Esophagus muscularis mucosa (tissue), 4 donors: ENCODE results near the gene MSX1. TPM values are rescaled to one million over a fixed set of nuclear protein-coding genes. Genes with fewer than 3 reads are reported as not detected.
"Not testable (repeated sequence)": the region's sequence is repeated elsewhere in the genome, so short reads cannot be mapped to it uniquely, and the experiment has no call there.

Source experiments
- DNase-seq: peaks from one replicate; pipeline ENCODE4 v3.0.0-alpha.2; 2017; ENCODE audit errors: extremely low spot score
- H3K27ac ChIP-seq, 4 donors: fragments of 200-600 bp; sonication (generic); replicated peaks in 1 of 4; 1 replicate in 3 of 4; 2 replicates in 1 of 4; pipeline ENCODE4 v1.5.1; 2016 to 2019; ENCODE audit warnings: mild to moderate bottlenecking in 1 of 4
- H3K27me3 ChIP-seq, 4 donors: fragments of 200-600 bp; sonication (generic); one replicate each; pipeline versions ENCODE4 v1.5.1 to v1.6.0; 2016 to 2019
- H3K36me3 ChIP-seq, 4 donors: fragments of 200-600 bp; sonication (generic); one replicate each; pipeline ENCODE4 v1.5.1; 2016 to 2019
- H3K4me1 ChIP-seq, 4 donors: fragments of 200-600 bp; sonication (generic); one replicate each; pipeline ENCODE4 v1.5.1; 2016 to 2019
- H3K4me3 ChIP-seq, 4 donors: fragments of 200-600 bp; sonication (generic); 1 replicate in 2 of 4; 2 replicates in 2 of 4; pipeline ENCODE4 v1.5.1; 2016 to 2019; ENCODE audit warnings: mild to moderate bottlenecking in 4 of 4, moderate library complexity in 1 of 4
- H3K9me3 ChIP-seq, 4 donors: fragments of 200-600 bp; sonication (generic); 1 replicate in 3 of 4; 2 replicates in 1 of 4; pipeline ENCODE4 v1.5.1; 2016 to 2019
- EP300 ChIP-seq: sonication (generic); formaldehyde crosslinking; IDR thresholded peaks from one replicate; pipeline ENCODE4 v1.6.1; 2017; ENCODE audit warnings: antibody characterized with exemption
- POLR2A ChIP-seq: fragments of 450-650 bp; IDR thresholded peaks from one replicate; pipeline ENCODE4 v1.6.1; 2017; ENCODE audit warnings: antibody characterized with exemption, moderate library complexity, mild to moderate bottlenecking, low read depth
- POLR2AphosphoS5 ChIP-seq, 2 donors: sonication (generic); formaldehyde crosslinking; IDR thresholded peaks; one replicate each; pipeline ENCODE4 v1.6.1; 2017; ENCODE audit warnings: antibody characterized with exemption in 2 of 2
- WGBS: methylation state at CpG from one replicate; pipeline ENCODE4 v1.1.5; 2018; 5-methylcytosine and 5-hydroxymethylcytosine counted together
- intact Hi-C: fragments of 100-400 bp; cut with DNase I; formaldehyde crosslinking; loops from one replicate; pipeline ENCODE4 v1.15.1; 2023
- total RNA-seq, 4 donors: library from RNA; depleted of rRNA; stranded (reverse); fragments of >200 nt; gene quantifications; one replicate each; pipeline versions ENCODE4 v1.1.0 to v1.2.1, GENCODE V29; 2016
- TF ChIP-seq, protein P1 (sequence below), 3 experiments: fragments of 200-600 bp in 2 of 3; fragments of 450-650 bp in 1 of 3; sonication (generic) in 2 of 3; IDR thresholded peaks; one replicate each; pipeline ENCODE4 v1.5.1; 2017 to 2019; ENCODE audit warnings: antibody characterized with exemption in 3 of 3, mild to moderate bottlenecking in 2 of 3, moderate library complexity in 1 of 3

The MSX1 gene
- total RNA-seq, 4 donors from 2014 or later = 2.9 to 6.3 (median 4.3) TPM

DNA sequence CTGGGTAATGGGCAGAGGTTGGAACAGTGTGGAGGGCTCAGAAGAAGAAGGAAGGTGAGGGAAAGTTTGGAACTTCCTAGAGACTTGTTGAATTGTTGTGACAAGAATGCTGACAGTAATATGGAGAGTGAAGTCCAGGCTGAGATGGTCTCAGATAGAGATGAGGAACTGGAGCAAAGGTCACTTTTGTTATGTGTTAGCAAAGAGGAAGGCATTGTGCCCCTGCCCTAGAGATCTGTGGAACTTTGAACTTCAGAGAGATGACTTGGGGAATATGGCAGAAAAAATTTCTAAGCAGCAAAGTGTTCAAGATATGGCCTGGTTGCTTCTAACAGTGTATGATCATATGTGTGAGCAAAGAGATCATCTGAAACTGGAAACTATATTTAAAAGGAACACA lies 37.9 kb upstream of the MSX1 start:
- no peaks in the 10 kb centered on the region for H3K36me3 ChIP-seq
- H3K4me3 ChIP-seq = no peak overlapping the region
- H3K9me3 ChIP-seq = peaks cover 0 to 14% (median 4%) of the 10 kb centered on the region in 4 donors
- TF ChIP-seq POLR2AphosphoS5 (IDR thresholded peaks at IDR 0.05) (no peak), EP300 (no peak)
- TF ChIP-seq, protein P1, sequence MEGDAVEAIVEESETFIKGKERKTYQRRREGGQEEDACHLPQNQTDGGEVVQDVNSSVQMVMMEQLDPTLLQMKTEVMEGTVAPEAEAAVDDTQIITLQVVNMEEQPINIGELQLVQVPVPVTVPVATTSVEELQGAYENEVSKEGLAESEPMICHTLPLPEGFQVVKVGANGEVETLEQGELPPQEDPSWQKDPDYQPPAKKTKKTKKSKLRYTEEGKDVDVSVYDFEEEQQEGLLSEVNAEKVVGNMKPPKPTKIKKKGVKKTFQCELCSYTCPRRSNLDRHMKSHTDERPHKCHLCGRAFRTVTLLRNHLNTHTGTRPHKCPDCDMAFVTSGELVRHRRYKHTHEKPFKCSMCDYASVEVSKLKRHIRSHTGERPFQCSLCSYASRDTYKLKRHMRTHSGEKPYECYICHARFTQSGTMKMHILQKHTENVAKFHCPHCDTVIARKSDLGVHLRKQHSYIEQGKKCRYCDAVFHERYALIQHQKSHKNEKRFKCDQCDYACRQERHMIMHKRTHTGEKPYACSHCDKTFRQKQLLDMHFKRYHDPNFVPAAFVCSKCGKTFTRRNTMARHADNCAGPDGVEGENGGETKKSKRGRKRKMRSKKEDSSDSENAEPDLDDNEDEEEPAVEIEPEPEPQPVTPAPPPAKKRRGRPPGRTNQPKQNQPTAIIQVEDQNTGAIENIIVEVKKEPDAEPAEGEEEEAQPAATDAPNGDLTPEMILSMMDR (IDR thresholded peaks at IDR 0.05) = no peak
- no peak overlapping the region for H3K27ac ChIP-seq
- no peaks in the 10 kb centered on the region for H3K27me3 ChIP-seq
- intact Hi-C loops = no loop called here
- H3K4me1 ChIP-seq = no peaks in the 10 kb centered on the region
- DNase-seq = no peak

DNA sequence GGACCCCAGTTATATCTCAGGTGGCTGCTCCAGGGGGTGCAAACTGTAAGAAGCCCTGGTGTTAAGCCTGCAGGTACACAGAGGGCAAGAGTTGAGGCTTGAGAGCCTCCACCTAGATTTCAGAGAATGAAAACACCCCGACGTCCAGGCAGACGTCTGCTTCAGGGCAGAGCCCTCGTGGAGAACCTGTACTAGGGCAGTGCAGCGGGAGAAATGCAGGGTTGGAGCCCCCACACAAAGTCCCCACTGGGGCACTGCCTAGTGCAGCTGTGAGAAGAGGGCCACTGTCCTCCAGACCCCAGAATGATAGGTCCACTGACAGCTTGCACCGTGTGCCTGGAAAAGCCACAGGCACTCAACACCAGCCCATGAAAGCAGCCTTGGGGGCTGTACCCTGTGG lies 37.2 kb upstream of the MSX1 start:
- H3K9me3 ChIP-seq, intact Hi-C loops, H3K27ac ChIP-seq, H3K27me3 ChIP-seq, H3K4me3 ChIP-seq, H3K36me3 ChIP-seq, H3K4me1 ChIP-seq, DNase-seq: not testable (repeated sequence)
- WGBS = 57% methylated on average over 6 of the region's 6 CpGs

DNA sequence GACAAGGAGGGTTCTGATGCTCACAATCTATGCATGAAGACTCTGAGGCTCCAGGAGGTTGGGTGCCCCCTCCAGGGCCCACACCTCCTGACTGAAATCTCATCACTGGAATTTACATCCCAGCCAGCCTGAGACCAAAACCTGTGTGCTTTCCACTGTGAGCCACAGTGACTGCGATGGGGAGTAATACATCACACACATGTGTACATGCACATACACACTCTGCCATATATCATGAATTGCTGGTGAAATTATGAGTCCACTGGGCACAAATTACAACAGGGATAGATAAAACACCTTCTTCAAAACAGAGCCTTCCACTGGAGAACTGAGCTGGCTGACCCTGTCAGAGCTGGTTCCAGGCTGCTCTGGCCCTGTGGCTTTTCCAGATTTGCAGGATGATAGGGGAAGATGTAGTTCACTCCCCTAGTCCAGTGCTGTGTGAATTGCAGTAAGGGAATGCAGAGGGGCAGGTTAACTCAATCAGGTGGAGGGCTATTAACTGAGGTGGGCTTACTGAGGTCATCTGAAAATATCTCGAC lies 35.8 kb upstream of the MSX1 start:
- intact Hi-C loops = no loop called here
- Histone ChIP-seq H3K36me3 (no peaks in the 10 kb centered on the region), H3K9me3 (peaks cover 0 to 6% (median 0%) of the 10 kb centered on the region in 4 donors), H3K27me3 (peaks cover 0 to 4% (median 0%) of the 10 kb centered on the region in 4 donors), H3K27ac (no peak overlapping the region), H3K4me3 (no peak overlapping the region), H3K4me1 (no peaks in the 10 kb centered on the region)
- no peak for DNase-seq
- TF ChIP-seq POLR2A = no peak
- TF ChIP-seq, protein P1 (IDR thresholded peaks at IDR 0.05) = no peak
- no peak for TF ChIP-seq EP300
- TF ChIP-seq POLR2AphosphoS5 (IDR thresholded peaks at IDR 0.05) = no peak
- 33% methylated on average over 2 of the region's 2 CpGs for WGBS

DNA sequence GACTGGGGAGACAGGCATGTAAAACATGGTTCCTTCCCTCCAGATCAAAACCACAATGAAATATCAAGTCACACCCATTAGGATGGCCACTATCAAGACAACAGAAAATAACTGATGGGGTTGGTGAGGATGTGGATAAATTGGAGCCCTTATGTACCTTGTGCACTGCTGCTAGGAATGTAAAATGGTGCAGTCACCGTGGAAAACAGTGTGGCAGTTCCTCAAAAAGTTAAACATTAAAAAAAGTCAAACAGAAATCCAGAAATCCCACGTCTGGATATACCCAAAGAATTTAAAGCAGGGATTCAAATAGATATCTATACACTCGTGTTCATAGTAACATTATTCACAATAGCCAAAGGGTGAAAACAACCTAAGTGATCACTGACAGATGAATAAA lies 35.2 kb upstream of the MSX1 start:
- TF ChIP-seq, protein P1 (IDR thresholded peaks at IDR 0.05) = no peak
- TF ChIP-seq POLR2AphosphoS5 (IDR thresholded peaks at IDR 0.05) (no peak), POLR2A (no peak), EP300 (no peak)
- DNase-seq = no peak
- H3K4me1 ChIP-seq = no peaks in the 10 kb centered on the region
- intact Hi-C loops = no loop called here
- no peaks in the 10 kb centered on the region for H3K36me3 ChIP-seq
- WGBS = 43% methylated on average over 3 of the region's 3 CpGs
- H3K9me3 ChIP-seq = peaks cover 0 to 6% (median 0%) of the 10 kb centered on the region in 4 donors
- H3K27me3 ChIP-seq = peaks cover 0 to 8% (median 0%) of the 10 kb centered on the region in 4 donors
- H3K4me3 ChIP-seq = no peak overlapping the region
- no peak overlapping the region for H3K27ac ChIP-seq

DNA sequence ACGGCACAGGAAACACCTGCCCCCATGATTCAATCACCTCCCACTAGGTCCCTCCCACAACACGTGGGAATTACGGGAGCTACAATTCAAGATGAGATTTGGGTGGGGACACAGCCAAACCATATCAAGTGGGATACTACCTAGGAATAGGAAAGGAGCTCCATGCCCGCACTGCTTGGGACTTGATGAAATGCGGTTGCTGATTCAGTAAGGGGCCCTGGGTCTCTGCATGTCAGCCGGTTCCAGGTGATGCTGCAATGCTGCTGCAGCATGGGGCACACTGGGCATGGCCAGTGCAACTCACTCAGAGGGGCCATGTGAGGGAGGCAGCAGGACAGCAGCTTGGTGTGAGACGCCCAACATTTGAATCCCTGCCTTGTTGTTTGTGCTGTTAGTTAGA lies 34.0 kb upstream of the MSX1 start:
- TF ChIP-seq POLR2AphosphoS5 (IDR thresholded peaks at IDR 0.05) (no peak), EP300 (no peak), POLR2A (no peak)
- TF ChIP-seq, protein P1 (IDR thresholded peaks at IDR 0.05) = no peak
- no peak for DNase-seq
- intact Hi-C loops = no loop called here
- Histone ChIP-seq H3K4me1 (no peaks in the 10 kb centered on the region), H3K27ac (no peak overlapping the region), H3K27me3 (peaks cover 0 to 8% (median 0%) of the 10 kb centered on the region in 4 donors), H3K36me3 (no peaks in the 10 kb centered on the region), H3K4me3 (no peak overlapping the region), H3K9me3 (peaks cover 0 to 6% (median 0%) of the 10 kb centered on the region in 4 donors)
- WGBS = 79% methylated on average over 6 of the region's 7 CpGs
